Measurements from ENCODE around the gene AHCTF1.
"Not testable (repeated sequence)": the region's sequence is repeated elsewhere in the genome, so short reads cannot be mapped to it uniquely, and the experiment has no call there.

The AHCTF1 gene

DNA sequence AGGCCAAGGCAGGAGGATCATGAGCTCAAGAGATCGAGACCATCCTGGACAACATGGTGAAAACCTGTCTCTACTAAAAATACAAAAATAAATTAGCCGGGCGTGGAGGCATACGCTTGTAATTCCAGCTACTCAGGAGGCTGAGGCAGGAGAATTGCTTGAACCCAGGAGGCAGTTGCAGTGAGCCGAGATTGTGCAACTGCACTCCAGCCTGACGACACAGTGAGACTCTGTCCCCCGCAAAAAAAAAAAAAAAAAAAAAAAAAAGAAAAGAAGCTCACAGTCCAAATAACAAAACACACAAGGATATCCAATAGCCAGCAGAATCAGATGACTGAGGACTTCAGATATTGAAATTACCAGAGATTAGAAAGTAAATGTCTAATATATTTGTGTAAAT lies 11.8 kb downstream of the AHCTF1 start:
- no peak for DNase-seq (ENCODE audit: low read depth in 4 of 4, low spot score in 1 of 4)

GRCh38 chr1:246916026-246916923 lies 15.5 kb downstream of the AHCTF1 start:
- not testable (repeated sequence) for DNase-seq (ENCODE audit: low read depth in 4 of 4, low spot score in 1 of 4)

DNA sequence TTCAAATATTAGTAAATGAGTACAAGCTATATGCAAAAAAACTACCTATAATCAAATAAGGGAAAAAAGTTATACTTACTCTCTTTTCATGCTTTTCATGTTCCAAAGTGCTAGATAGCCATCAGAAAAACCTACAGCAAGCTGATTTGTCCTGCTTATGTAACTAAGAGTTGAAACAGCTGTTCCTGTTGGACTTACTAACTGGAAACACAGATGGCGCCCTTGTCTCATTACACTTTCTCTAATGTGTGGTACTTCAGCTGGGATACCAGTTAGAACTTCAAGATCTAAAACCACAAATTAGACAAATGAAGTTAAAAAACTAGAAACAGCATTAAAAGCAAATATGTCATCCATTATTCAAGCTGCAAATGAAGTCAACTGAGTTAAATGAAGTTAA lies 24.3 kb downstream of the AHCTF1 start:
- no peak for DNase-seq (ENCODE audit: low read depth in 4 of 4, low spot score in 1 of 4)

DNA sequence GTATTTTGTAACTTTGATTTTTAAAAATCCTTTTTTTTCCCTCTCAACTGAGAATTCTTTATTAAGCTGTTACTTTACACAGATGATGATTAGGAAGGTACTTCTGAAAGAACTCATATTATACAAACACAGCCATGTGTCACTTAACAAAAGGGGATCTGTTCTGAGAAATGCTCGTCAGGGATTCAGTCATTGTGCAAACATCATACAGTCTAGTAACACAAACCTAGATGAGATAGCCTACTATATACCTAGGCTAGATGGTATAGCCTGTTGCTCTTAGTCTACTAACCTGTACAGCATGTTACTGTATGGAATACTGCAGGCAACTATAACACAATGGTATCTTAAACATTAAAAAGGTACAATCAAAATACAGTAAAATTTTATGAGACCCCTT lies 24.9 kb downstream of the AHCTF1 start:
- DNase-seq (ENCODE audit: low read depth in 4 of 4, low spot score in 1 of 4), result no peak

DNA sequence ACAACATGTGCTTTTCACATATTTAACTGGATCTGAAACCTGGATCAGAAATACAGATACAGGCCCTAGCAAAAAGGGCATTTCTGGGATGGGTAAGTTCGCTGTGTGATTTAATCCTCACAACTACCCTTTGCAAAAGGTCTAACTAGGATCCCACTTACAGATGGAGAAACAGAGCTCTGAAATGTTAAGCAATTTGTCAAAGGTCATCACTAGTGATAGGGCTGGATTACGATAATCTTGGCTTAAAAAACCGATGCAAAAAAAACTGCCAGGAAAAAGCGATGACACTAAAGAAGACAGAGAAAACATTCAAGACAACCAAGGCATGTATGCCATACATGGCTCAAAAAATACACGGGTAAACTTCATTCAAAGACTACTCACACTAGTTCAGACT lies 29.9 kb downstream of the AHCTF1 start:
- no peak for DNase-seq (ENCODE audit: low read depth in 4 of 4, low spot score in 1 of 4)

GRCh38 chr1:246897302-246897701 lies 34.4 kb downstream of the AHCTF1 start:
- no peak for DNase-seq (ENCODE audit: low read depth in 4 of 4, low spot score in 1 of 4)

GRCh38 chr1:246893191-246893939 lies 38.4 kb downstream of the AHCTF1 start:
- no peak for DNase-seq (ENCODE audit: low read depth in 4 of 4, low spot score in 1 of 4)

GRCh38 chr1:246891105-246891504 lies 40.6 kb downstream of the AHCTF1 start:
- no peak for DNase-seq (ENCODE audit: low read depth in 4 of 4, low spot score in 1 of 4)

DNA sequence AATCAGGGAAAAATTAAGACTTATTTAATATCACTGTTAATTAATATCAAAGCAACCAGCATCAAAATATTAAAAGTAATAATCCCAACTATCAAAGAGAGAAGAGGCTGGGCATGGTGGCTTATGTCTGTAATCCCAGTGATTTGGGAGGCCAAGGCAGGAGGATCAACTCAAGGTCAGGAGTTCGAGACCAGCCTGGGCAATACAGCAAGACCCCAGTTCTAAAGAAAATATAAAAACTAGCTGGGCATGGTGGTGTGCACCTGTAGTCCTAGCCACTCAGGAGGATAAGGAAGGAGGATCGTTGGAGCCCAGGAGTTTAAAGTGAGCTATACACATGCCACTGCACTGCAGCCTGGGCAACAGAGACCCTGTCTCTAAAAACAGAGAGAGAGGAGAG lies 43.2 kb downstream of the AHCTF1 start:
- no peak for DNase-seq (ENCODE audit: low read depth in 4 of 4, low spot score in 1 of 4)

- not testable (repeated sequence) for DNase-seq (ENCODE audit: low read depth in 4 of 4, low spot score in 1 of 4)
Measured at GRCh38 chr1:246885389-246885788, 46.4 kb downstream of the AHCTF1 start.

DNA sequence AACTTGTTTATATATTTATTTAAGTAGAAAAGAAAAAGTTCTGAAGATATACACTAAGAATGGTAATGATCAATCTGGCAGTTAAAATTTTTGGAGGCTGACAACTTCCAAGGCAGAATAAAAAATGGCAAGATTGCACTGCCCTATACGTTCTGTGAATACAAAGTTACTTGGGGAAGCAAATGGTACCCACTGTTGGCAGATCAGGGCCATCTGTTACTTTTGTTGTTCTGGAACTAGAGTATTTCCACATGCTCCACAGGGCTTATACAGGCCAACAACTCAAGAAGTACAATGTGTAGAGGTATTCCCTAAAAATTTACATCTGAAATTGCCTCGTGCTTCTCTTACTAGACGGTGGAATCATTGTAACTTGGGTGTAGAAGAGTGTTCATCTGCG lies 53.2 kb downstream of the AHCTF1 start:
- no peak for DNase-seq (ENCODE audit: low read depth in 4 of 4, low spot score in 1 of 4)

GRCh38 chr1:246876431-246876830 lies 55.3 kb downstream of the AHCTF1 start:
- DNase-seq (ENCODE audit: low read depth in 4 of 4, low spot score in 1 of 4), result no peak

GRCh38 chr1:246875041-246876026 lies 56.4 kb downstream of the AHCTF1 start:
- no peak for DNase-seq (ENCODE audit: low read depth in 4 of 4, low spot score in 1 of 4)

DNA sequence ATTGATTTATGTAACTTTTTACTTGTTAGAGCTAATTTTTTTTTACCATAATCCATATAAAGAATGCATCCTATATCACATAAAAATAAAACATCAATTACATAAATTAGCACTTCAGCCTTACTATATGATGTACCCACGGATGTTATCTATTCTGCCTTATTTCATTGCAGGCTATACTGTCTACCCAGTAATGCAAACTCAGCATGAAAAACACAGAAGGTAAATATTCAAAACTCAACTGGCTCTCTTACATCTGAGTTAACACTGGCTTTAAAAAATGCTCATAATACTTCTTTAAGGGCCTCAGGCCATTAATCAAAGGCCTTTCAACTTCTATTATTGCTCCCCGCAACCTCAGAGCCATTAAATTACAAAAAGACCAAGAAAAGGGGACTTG lies 65.8 kb downstream of the AHCTF1 start:
- no peak for DNase-seq (ENCODE audit: low read depth in 4 of 4, low spot score in 1 of 4)

DNA sequence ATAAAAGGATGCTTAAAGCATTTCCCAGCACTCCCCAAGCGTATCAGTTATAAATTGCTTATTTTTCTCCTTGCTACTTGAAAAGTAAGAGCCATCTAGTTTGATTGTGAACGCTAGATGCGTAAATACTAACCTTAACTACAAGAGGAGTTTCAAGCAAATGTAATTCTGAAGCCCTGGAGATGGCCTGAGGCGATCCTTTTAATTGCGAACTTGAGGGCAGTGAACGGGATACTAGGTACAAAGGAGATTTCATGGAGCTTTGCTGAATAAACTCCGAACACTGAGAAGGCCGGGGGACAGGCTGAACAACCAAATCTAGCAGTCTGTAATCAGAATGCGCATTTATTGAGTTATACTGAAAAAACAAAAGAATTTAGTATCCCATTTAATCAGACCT lies 68.0 kb downstream of the AHCTF1 start:
- DNase-seq (ENCODE audit: low read depth in 4 of 4, low spot score in 1 of 4), result not testable (repeated sequence)

DNA sequence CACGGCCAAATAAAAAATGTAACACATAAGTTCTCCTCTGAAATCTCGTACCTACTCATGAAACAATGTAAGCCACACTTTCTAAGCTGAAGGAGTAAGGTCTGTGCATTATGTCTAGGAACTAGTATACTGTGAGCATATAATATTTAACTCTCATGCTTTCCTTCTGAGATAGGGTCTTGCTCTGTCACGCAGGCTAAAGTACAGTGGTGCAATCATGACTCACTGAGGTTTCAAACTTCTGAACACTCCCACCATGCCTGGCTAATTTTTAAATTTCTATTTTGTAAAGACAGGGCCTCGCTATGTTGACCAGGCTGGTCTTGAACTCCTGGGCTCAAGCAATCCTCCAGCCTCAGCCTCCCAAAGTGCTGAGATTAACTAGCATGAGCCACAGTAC lies 71.3 kb downstream of the AHCTF1 start:
- DNase-seq (ENCODE audit: low read depth in 4 of 4, low spot score in 1 of 4), result no peak

DNA sequence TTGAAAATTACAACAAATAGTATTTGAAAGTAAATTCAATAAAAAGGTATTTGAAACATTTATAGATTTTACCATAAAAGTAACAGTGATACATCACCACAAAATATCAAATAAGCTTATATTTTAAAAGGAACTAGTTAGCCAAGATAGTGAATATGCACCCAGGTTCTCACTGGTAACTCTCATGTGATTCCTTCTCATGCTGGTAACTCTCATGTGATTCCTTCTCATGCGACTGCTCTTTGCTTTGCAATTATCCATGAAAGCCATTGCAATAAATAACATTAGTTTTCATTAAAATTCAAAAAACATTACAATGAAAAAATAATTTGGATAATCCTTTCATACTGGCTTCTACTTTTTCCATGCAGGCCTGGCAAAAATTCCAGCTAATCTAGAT lies 75.4 kb downstream of the AHCTF1 start:
- DNase-seq (ENCODE audit: low read depth in 4 of 4, low spot score in 1 of 4), result no peak

DNA sequence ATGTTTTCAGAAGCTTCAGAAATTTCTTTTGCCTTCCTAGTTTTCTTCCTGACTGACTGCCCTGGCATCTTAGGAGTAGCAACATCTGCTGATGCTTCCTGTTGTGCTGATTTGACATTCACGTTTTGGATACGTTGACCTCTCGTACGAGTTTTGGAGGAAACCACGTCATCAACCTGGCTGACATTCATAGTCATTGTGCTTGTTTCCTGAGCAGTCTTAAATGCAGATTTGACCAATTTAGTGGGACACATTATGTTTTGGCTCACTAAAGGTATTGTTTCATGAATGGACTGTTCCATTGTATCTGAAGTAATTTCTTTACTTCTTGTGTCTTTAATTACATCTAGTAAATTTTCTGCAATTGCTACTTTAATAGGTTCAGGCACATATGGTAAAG lies 81.1 kb downstream of the AHCTF1 start:
- not testable (repeated sequence) for DNase-seq (ENCODE audit: low read depth in 4 of 4, low spot score in 1 of 4)

DNA sequence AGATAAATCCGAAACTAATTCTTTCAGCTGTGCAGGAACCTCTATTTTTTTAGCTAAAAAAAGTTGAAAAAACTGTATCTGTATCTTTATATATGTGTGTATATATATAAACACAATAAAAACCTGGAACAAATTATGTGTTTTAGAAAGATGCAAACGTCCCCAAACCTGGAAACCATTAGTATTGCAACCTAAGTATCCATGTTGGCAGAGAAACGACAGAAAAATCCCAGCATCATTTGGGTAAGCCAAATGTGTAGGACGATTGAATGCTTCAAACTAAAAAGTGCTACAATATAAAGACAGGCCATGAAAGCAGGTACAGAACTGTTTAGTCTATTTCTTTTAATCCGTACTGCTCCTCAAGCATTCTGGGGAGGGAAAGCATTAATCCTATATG lies 87.9 kb downstream of the AHCTF1 start:
- DNase-seq (ENCODE audit: low read depth in 4 of 4, low spot score in 1 of 4), result no peak

- DNase-seq (ENCODE audit: low read depth in 4 of 4, low spot score in 1 of 4), result not testable (repeated sequence)
Measured at GRCh38 chr1:246840761-246841160, 91.0 kb downstream of the AHCTF1 start.

DNA sequence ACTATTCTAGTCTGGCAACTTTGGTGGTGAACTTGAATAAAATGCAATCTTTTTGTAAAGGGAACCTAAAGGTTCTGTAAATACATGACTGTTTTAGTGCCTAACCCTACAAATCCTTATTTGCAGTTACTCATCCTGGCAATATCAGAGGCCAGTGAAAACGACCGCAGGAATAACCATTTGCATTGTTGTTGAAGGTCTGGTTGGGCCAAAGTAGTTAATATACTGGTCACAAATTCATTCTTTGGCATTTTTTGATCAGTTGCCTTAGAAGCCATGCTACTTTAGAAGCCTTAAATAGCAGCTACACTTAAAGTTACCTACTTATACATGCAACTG lies 93.7 kb downstream of the AHCTF1 start:
- DNase-seq (ENCODE audit: low read depth in 4 of 4, low spot score in 1 of 4), result no peak

Measured in stimulated activated CD4-positive, alpha-beta T cell treated with anti-CD3 and anti-CD28 coated beads, Interleukin-1b, Interleukin-23, amount 100 ng/mL, for 24 hours (primary cell).